ENCODE measurements around the gene LMO7. TPM values are rescaled to one million over a fixed set of nuclear protein-coding genes. Genes with fewer than 3 reads are reported as not detected.

LMO7 gene
- total RNA-seq, 2 experiments from 2014 or later = 21.4 to 25.4 TPM

- Histone ChIP-seq H3K4me3 (ENCODE audit: low read depth, low read length, poor library complexity, severe bottlenecking) (no peak overlapping the region), H3K4me1 (ENCODE audit: insufficient read depth, low read length, poor library complexity, severe bottlenecking) (no peaks in the 10 kb centered on the region), H3K4me2 (ENCODE audit: low read length) (no peak overlapping the region), H3K27ac (ENCODE audit: low read depth, low read length, poor library complexity, severe bottlenecking) (no peak overlapping the region), H4K20me1 (ENCODE audit: insufficient read depth, low read length) (no peaks in the 10 kb centered on the region), H2AFZ (ENCODE audit: low read length) (no peak overlapping the region), H3K36me3 (ENCODE audit: insufficient read depth, low read length) (no peaks in the 10 kb centered on the region), H3K9me2 (ENCODE audit: insufficient read depth, low read length) (no peaks in the 10 kb centered on the region), H3K9me3 (ENCODE audit: low read length) (no peaks in the 10 kb centered on the region), H3K79me2 (ENCODE audit: insufficient read depth, low read depth, low read length) (no peaks in the 10 kb centered on the region)
- TF ChIP-seq CTCF (conservative IDR thresholded peaks at IDR 0.05; ENCODE audit: low read length) (no peak), EZH2phosphoT487 (IDR thresholded peaks at IDR 0.05; ENCODE audit: borderline replicate concordance, low read depth, low read length) (no peak)
- POLR2A ChIA-PET = no interaction called here
- BruUV-seq (replicated peaks) = no TSS peak
- intact Hi-C loops (cut with micrococcal nuclease; ENCODE audit: unreplicated experiment) = no loop called here
- CTCF ChIA-PET (ENCODE audit: unreplicated experiment) = no interaction called here
- DNase-seq (ENCODE audit: low spot score) = no peak
Measured at GRCh38 chr13:75906315-75906714, 270.2 kb downstream of the LMO7 start.

GRCh38 chr13:75907044-75907443, 270.9 kb downstream of the LMO7 start:
- Histone ChIP-seq H3K36me3 (ENCODE audit: insufficient read depth, low read length) (no peaks in the 10 kb centered on the region), H2AFZ (ENCODE audit: low read length) (no peak overlapping the region), H3K27ac (ENCODE audit: low read depth, low read length, poor library complexity, severe bottlenecking) (no peak overlapping the region), H3K9me2 (ENCODE audit: insufficient read depth, low read length) (no peaks in the 10 kb centered on the region), H3K79me2 (ENCODE audit: insufficient read depth, low read depth, low read length) (no peaks in the 10 kb centered on the region), H3K4me1 (ENCODE audit: insufficient read depth, low read length, poor library complexity, severe bottlenecking) (no peaks in the 10 kb centered on the region), H3K9me3 (ENCODE audit: low read length) (no peaks in the 10 kb centered on the region), H4K20me1 (ENCODE audit: insufficient read depth, low read length) (no peaks in the 10 kb centered on the region), H3K4me3 (ENCODE audit: low read depth, low read length, poor library complexity, severe bottlenecking) (no peak overlapping the region), H3K4me2 (ENCODE audit: low read length) (no peak overlapping the region)
- intact Hi-C loops (cut with micrococcal nuclease; ENCODE audit: unreplicated experiment) = no loop called here
- DNase-seq (ENCODE audit: low spot score) = no peak
- BruUV-seq (replicated peaks) = no TSS peak
- ChIA-PET CTCF (ENCODE audit: unreplicated experiment) (no interaction called here), POLR2A (no interaction called here)
- TF ChIP-seq EZH2phosphoT487 (IDR thresholded peaks at IDR 0.05; ENCODE audit: borderline replicate concordance, low read depth, low read length) = no peak
- no peak for TF ChIP-seq CTCF (conservative IDR thresholded peaks at IDR 0.05; ENCODE audit: low read length)

- no peak for DNase-seq (ENCODE audit: low spot score)
- BruUV-seq (replicated peaks) = no TSS peak
- TF ChIP-seq CTCF (conservative IDR thresholded peaks at IDR 0.05; ENCODE audit: low read length) (no peak), EZH2phosphoT487 (IDR thresholded peaks at IDR 0.05; ENCODE audit: borderline replicate concordance, low read depth, low read length) (no peak)
- no peaks in the 10 kb centered on the region for H4K20me1 ChIP-seq (ENCODE audit: insufficient read depth, low read length)
- H3K9me3 ChIP-seq (ENCODE audit: low read length) = no peaks in the 10 kb centered on the region
- H3K27ac ChIP-seq (ENCODE audit: low read depth, low read length, poor library complexity, severe bottlenecking) = no peak overlapping the region
- H2AFZ ChIP-seq (ENCODE audit: low read length) = no peak overlapping the region
- no peaks in the 10 kb centered on the region for H3K36me3 ChIP-seq (ENCODE audit: insufficient read depth, low read length)
- ChIA-PET CTCF (ENCODE audit: unreplicated experiment) (no interaction called here), POLR2A (interaction anchor here (0.9 kb wide), 1 partner anchor 19 kb away, joined by 3 read pairs; no protein-coding TSS in a partner anchor)
- no peaks in the 10 kb centered on the region for H3K9me2 ChIP-seq (ENCODE audit: insufficient read depth, low read length)
- H3K79me2 ChIP-seq (ENCODE audit: insufficient read depth, low read depth, low read length) = no peaks in the 10 kb centered on the region
- no peak overlapping the region for H3K4me2 ChIP-seq (ENCODE audit: low read length)
- no peak overlapping the region for H3K4me3 ChIP-seq (ENCODE audit: low read depth, low read length, poor library complexity, severe bottlenecking)
- H3K4me1 ChIP-seq (ENCODE audit: insufficient read depth, low read length, poor library complexity, severe bottlenecking) = no peaks in the 10 kb centered on the region
- intact Hi-C loops (cut with micrococcal nuclease; ENCODE audit: unreplicated experiment) = no loop called here
Measured at GRCh38 chr13:75908141-75908540, 272.0 kb downstream of the LMO7 start.

Other genes with a start within 250 kb of the LMO7 start
- 24.3 TPM in 2 replicates for gene TBC1D4, start 154.2 kb upstream of the LMO7 start, total RNA-seq (2014; rRNA removed; shearing (Covaris generic))
- 21.7 and 22.6 TPM in 2 replicates for gene TBC1D4, start 154.2 kb upstream of the LMO7 start, total RNA-seq (2022)
- 30.6 and 87.6 TPM in 2 replicates for gene COMMD6, start 98.5 kb upstream of the LMO7 start, total RNA-seq (2014; rRNA removed; shearing (Covaris generic))
- 69.6 and 81.3 TPM in 2 replicates for gene COMMD6, start 98.5 kb upstream of the LMO7 start, total RNA-seq (2022)
- 34.7 and 39.6 TPM in 2 replicates for gene UCHL3, start 86.5 kb upstream of the LMO7 start, total RNA-seq (2014; rRNA removed; shearing (Covaris generic))
- 45.0 and 49.5 TPM in 2 replicates for gene UCHL3, start 86.5 kb upstream of the LMO7 start, total RNA-seq (2022)

Data from OCI-LY7 (cell line).